Renal pelvis (tissue), 12 donors: ENCODE results near the gene TRAF3. TPM values are rescaled to one million over a fixed set of nuclear protein-coding genes. Genes with fewer than 3 reads are reported as not detected.

Experiments used
- DNase-seq: peaks from one replicate; pipeline ENCODE4 v3.0.0-alpha.2; 2013
- long read RNA-seq, 16 experiments: transcript quantifications; one replicate each; lab custom pipeline, GENCODE V29; 2026
- polyA plus RNA-seq, 3 donors: library from polyadenylated mRNA; unstranded; fragments of 120-200 nt; gene quantifications; one replicate each; pipeline ENCODE4 v1.2.1, GENCODE V29; 2013; ENCODE audit not compliant: insufficient read length in 3 of 3

TRAF3 gene
- 10 to 100 TPM; 15.9 to 18.0 (median 16.6) TPM for polyA plus RNA-seq
- long read RNA-seq, donor 1, full-length matches to known transcripts = 3 of 3 reads
- long read RNA-seq, donor 1, partial matches to known transcripts = 0 of 3 reads
- long read RNA-seq, donor 1, other reads (novel, unspliced or antisense) = 0 of 3 reads
- long read RNA-seq, donor 2, partial matches to known transcripts = 0 of 3 reads
- long read RNA-seq, donor 2, other reads (novel, unspliced or antisense) = 0 of 3 reads
- long read RNA-seq, donor 3, full-length matches to known transcripts = 3 of 24 reads
- long read RNA-seq, donor 3, partial matches to known transcripts = 21 of 24 reads
- long read RNA-seq, donor 3, other reads (novel, unspliced or antisense) = 0 of 24 reads
- long read RNA-seq, donor 4, partial matches to known transcripts = 13 of 15 reads
- long read RNA-seq, donor 4, other reads (novel, unspliced or antisense) = 0 of 15 reads
- long read RNA-seq, donor 5, partial matches to known transcripts = 0 of 2 reads
- long read RNA-seq, donor 5, other reads (novel, unspliced or antisense) = 0 of 2 reads
- long read RNA-seq, donor 6, full-length matches to known transcripts = 3 of 9 reads
- long read RNA-seq, donor 6, partial matches to known transcripts = 6 of 9 reads
- long read RNA-seq, donor 6, other reads (novel, unspliced or antisense) = 0 of 9 reads
- long read RNA-seq, donor 7, full-length matches to known transcripts = 3 of 3 reads
- long read RNA-seq, donor 7, partial matches to known transcripts = 0 of 3 reads
- long read RNA-seq, donor 7, other reads (novel, unspliced or antisense) = 0 of 3 reads
- long read RNA-seq, donor 8, partial matches to known transcripts = 0 of 1 reads
- long read RNA-seq, donor 8, other reads (novel, unspliced or antisense) = 0 of 1 reads
- long read RNA-seq, donor 9, partial matches to known transcripts = 0 of 4 reads
- long read RNA-seq, donor 9, other reads (novel, unspliced or antisense) = 0 of 4 reads
- long read RNA-seq, donor 10, partial matches to known transcripts = 0 of 1 reads
- long read RNA-seq, donor 10, other reads (novel, unspliced or antisense) = 0 of 1 reads
- long read RNA-seq, donor 11, full-length matches to known transcripts = 5 of 5 reads
- long read RNA-seq, donor 11, partial matches to known transcripts = 0 of 5 reads
- long read RNA-seq, donor 11, other reads (novel, unspliced or antisense) = 0 of 5 reads
- long read RNA-seq, donor 12, full-length matches to known transcripts = 1 of 41 reads
- long read RNA-seq, donor 12, partial matches to known transcripts = 40 of 41 reads
- long read RNA-seq, donor 12, other reads (novel, unspliced or antisense) = 0 of 41 reads
- long read RNA-seq, donor 13 = 0 reads
- long read RNA-seq, donor 14 = 0 reads
- long read RNA-seq, donor 15 = 0 reads
- long read RNA-seq, donor 16, partial matches to known transcripts = 0 of 2 reads
- long read RNA-seq, donor 16, other reads (novel, unspliced or antisense) = 0 of 2 reads

DNA sequence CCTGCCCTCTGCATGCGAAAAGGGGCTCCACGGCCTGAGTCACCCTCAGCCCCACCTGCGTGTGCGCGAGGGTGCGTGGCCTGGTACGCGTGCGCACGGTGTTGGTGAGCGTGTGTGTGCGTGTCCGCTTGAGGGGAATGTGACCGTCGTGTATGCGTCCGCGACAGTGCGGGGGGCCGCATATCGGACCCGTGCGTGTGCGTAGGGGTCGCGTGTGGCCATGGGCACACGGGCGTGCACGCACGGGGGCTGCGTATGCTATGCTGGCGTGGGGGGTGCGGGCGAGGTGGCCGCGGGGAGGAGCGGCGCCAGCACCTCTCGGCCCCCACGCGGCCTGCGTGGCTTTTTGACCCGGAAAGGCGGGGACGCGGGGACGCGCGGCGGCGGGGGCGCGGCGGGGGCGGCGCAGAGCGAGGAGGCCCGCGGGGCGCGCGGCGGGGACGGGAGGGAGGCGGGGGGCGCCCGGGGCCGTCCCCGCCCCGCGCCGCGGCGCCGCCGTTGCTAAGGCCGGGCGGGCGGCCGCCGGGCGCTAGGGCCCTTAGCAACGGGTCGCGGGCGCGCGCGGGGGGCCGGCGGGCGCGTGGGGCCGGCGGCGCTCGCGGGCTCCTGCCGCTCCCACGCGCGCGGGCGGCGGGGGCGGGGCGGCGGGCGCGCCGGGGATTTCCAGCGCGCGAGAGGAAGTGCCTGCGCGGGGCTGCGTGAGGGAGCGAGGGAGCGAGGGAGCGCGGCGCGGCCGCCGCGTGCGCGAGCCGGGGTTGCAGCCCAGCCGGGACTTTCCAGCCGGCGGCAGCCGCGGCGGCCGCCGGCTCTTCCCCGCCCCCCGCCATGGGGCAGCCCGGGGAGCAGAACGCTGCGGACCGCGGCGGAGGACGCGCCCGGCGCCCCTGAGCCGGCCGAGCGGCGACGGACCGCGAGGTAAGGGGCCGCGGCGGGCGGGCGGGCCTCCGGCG is at the start of gene TRAF3:
TSS of gene TRAF3 (plus strand) at position 689 of the 950 bp plus-strand sequence. CDS start 92,753 bp downstream, outside the sequence.
- peak; percentile 61 for DNase-seq

- DNase-seq = no peak
Observed at GRCh38 chr14:102728501-102728900, 48.7 kb upstream of the TRAF3 start.

GRCh38 chr14:102729268-102729667 is 48.0 kb upstream of the TRAF3 start:
- DNase-seq = no peak

- no peak for DNase-seq
Observed at GRCh38 chr14:102729825-102730224, 47.4 kb upstream of the TRAF3 start.

GRCh38 chr14:102731101-102731870 is 46.0 kb upstream of the TRAF3 start:
- no peak for DNase-seq

GRCh38 chr14:102731871-102732800 is 45.1 kb upstream of the TRAF3 start:
- DNase-seq = no peak

GRCh38 chr14:102732924-102733323 is 44.3 kb upstream of the TRAF3 start:
- DNase-seq = no peak

DNA sequence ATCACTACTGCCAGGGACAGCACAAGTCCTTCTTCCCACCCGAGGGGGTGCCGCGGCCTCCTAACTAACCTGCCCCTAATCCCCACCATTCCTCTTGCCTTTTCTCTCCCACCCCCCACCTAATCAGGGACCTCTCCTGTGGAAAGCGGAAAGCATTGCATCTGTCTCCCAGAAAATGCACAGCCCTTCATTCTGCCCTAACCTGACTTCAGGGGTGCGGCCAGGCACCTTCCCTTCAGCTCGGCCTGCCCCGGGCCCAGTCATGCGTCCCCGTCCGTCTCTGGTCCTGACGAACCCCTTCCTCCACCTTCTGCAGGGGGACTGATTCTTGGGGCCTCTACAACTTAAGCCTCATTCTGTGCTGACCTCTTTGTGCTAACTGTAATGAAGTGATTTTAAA is 43.9 kb upstream of the TRAF3 start:
- DNase-seq = no peak

DNA sequence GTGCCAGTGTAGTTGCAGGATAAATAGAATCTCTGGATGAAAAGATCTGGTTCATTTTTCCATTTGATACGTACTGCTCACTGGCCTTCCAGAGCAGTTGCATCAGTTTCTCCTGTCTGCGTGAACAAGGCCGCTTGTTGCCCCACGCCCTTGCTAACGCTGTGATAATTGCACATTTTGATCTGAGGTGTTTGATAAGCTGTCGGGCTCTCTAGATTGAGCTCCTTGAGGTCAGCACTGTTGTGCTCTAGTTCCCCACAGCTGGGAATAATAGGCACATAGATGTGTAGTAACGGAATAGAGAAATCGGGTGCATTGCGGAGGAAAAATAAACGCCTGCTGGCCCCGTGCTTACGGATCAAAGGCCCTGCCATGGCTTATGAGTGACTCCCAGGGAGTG is 42.8 kb upstream of the TRAF3 start:
- no peak for DNase-seq

DNA sequence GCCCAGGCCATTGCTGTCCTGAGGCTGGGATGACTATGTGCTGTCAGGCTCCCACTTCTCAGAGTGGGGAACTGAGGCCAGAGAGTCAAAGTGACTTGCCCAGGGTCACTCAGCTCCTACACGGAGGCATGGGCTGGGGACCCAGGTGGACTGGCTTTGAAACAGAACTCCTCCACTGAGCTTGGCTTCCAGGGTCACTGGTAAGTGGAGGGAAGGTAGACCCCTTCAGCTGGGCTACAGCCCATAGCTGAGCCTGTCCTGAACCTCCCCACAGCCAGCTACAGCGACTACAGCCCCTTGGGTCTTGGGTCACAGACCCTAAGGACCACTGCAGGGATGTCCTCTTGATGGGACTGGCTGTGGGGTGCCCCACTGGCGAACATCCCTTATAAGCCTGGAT is 40.3 kb upstream of the TRAF3 start:
- no peak for DNase-seq

GRCh38 chr14:102737402-102738372 is 39.6 kb upstream of the TRAF3 start:
- no peak for DNase-seq

- DNase-seq = no peak
Observed at GRCh38 chr14:102738373-102739189, 38.7 kb upstream of the TRAF3 start.

DNA sequence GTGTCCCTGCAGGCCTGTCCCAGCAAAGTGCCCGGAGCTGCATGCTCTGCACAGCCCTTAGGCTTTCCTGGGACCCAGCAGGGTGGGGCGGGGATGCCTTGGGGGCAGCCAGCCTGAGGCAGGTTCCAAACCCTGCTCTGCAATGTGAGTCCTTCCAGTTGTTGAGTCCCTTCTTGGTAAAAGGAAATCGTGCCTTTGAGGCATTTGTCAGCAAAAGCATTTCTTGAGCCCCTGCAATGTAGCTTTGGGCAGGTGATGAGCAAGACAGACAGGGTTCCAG is 38.1 kb upstream of the TRAF3 start:
- no peak for DNase-seq

DNA sequence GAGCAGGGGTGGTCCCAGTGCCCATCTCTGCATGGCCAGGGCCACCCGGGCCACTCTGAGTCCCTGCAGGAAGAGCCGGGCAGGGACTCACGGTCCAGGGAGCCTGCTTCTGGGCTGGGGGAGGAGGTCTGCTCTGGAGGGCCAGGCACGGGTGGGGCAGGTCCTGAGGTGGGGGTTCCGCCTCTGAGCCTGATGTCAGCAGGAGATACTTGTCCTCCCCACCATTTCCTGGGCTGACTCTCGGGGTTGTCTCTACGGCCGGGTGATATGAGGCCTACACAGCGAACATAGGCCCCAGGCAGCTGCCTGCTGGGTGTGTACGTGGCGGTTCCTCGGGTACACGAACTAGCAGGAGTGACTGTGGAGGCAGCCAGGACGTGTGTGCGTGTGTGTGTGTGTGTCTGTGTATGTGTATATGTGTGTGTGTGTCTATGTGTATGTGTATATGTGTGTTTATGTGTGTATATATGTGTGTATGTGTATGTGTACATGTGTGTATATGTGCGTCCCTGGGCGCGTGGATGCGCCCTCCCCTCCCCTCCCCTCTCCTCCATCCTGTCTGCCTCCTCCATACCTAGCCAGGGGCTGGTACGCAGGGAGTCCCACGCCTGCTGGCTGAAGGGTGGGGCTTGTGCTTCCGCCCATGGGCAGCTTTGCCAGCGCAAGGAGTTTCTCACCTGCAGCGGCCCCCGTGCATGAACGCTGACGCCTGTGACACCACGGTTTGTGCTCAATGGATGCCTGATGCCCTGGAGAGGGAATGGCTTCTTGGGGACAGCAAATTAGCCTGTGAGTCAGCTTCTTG is 30.4 kb upstream of the TRAF3 start:
- DNase-seq = no peak

- DNase-seq = no peak
Observed at GRCh38 chr14:102748806-102749205, 28.4 kb upstream of the TRAF3 start.
